Adrenal gland (tissue), 12 donors: Measurements from ENCODE around the gene FANCI. TPM values are rescaled to one million over a fixed set of nuclear protein-coding genes. Genes with fewer than 3 reads are reported as not detected.
A peak's percentile ranks its signal among the peaks of the same experiment; 100 is the strongest.

Experiments
- DNase-seq, 7 donors: peaks; one replicate each; pipeline ENCODE4 v3.0.0-alpha.2; 2019 to 2020
- H3K27ac ChIP-seq, 5 donors: fragments of 200-600 bp; sonication (generic) in 4 of 5; 1 replicate in 3 of 5; 2 replicates in 2 of 5; pipeline versions ENCODE4 v1.5.1 to v1.8.0; 2016 to 2020; ENCODE audit warnings: mild to moderate bottlenecking in 1 of 5
- H3K27me3 ChIP-seq: fragments of 200-600 bp; 2 replicates; pipeline ENCODE4 v1.8.0; 2021
- H3K36me3 ChIP-seq, 2 donors: fragments of 200-600 bp; replicated peaks in 1 of 2; 1 replicate in 1 of 2; 2 replicates in 1 of 2; pipeline versions ENCODE4 v1.5.1 to v1.8.0; 2018 to 2022
- H3K4me1 ChIP-seq, 2 donors: fragments of 200-600 bp; replicated peaks in 1 of 2; 1 replicate in 1 of 2; 2 replicates in 1 of 2; pipeline versions ENCODE4 v1.5.1 to v1.8.0; 2018 to 2021
- H3K4me3 ChIP-seq, 4 donors: fragments of 200-600 bp; sonication (generic) in 3 of 4; one replicate each; pipeline ENCODE4 v1.5.1; 2016 to 2018
- H3K9me3 ChIP-seq, 3 donors: fragments of 200-600 bp; sonication (generic) in 1 of 3; replicated peaks in 1 of 3; 1 replicate in 2 of 3; 2 replicates in 1 of 3; pipeline versions ENCODE4 v1.5.1 to v1.8.0; 2016 to 2021
- CTCF ChIP-seq, 6 experiments: fragments of 450-650 bp in 4 of 6; fragments of 200-600 bp in 2 of 6; sonication (generic) in 1 of 6; IDR thresholded peaks; 1 replicate in 5 of 6; 2 replicates in 1 of 6; pipeline versions ENCODE4 v1.5.1 to v1.8.0; 2016 to 2021; ENCODE audit warnings: antibody characterized with exemption in 6 of 6, mild to moderate bottlenecking in 2 of 6, moderate library complexity in 1 of 6
- POLR2A ChIP-seq, 2 donors: fragments of 450-650 bp; IDR thresholded peaks; one replicate each; pipeline ENCODE4 v1.6.1; 2017; ENCODE audit warnings: antibody characterized with exemption in 2 of 2, mild to moderate bottlenecking in 2 of 2, moderate library complexity in 1 of 2
- WGBS, 4 donors: extraction: QIAGEN DNeasy Blood & Tissue Kit in 2 of 4; methylation state at CpG; one replicate each; pipeline versions ENCODE4 v1.1.5 to v1.1.7; 2013 to 2017; 5-methylcytosine and 5-hydroxymethylcytosine counted together
- intact Hi-C, 2 donors: fragments of 100-400 bp; cut with DNase I; formaldehyde crosslinking; loops; one replicate each; pipeline versions ENCODE4 v1.14.1 to v1.15.0; 2022 to 2023
- polyA plus RNA-seq, 3 donors: library from polyadenylated mRNA; stranded (reverse); fragments of 200-250 nt in 2 of 3; fragments of 350-450 nt in 1 of 3; fragmentation: Illumina TruSeq in 1 of 3; extraction: RNeasy Lipid Tissue Mini Kit (QIAGEN cat#74804) in 1 of 3; gene quantifications; one replicate each; pipeline ENCODE4 v1.2.3, GENCODE V29; 2013 to 2014
- total RNA-seq, 9 donors: library from RNA; depleted of rRNA in 4 of 9; stranded (reverse); fragments of >200 nt in 4 of 9; fragments of 120-200 nt in 1 of 9; fragmentation: NEBNext Ultra II Directional in 1 of 9; extraction: Animal tissue kit (Norgen Biotek cat#: 25700) in 1 of 9; gene quantifications; one replicate each; pipeline versions ENCODE4 v1.1.0 to v1.2.4, GENCODE V29; 2013 to 2023
- donor health status: healthy with polysubstance abuse.
- donor health status: Bipolar disorder and iron deficiency.
- donor health status: DM: yes; HTN: yes; CAD: no.
- donor health status: DM: no; HTN: no; CAD: no.
- donor health status: DM: no; HTN: no; CAD: no.
- donor health status: DM: yes; HTN: yes; CAD: no.

The FANCI gene
- total and polyA plus RNA-seq, 12 donors, result 1.5 to 23.5 (median 4.5) TPM

- intact Hi-C loops, result no loop called here
- H3K27ac ChIP-seq, result no peak overlapping the region
- peaks cover 0 to 2% of the 10 kb centered on the region in 2 donors for H3K4me1 ChIP-seq
- TF ChIP-seq POLR2A (IDR thresholded peaks at IDR 0.05) (no peak), CTCF (IDR thresholded peaks at IDR 0.05) (no peak)
- DNase-seq, result no peak
- H3K9me3 ChIP-seq, result no peaks in the 10 kb centered on the region
- WGBS, 4 donors, result 78 to 100% (median 85%) methylated on average over 1 to 6 of the region's 6 CpGs
- H3K4me3 ChIP-seq, result no peak overlapping the region
- H3K27me3 ChIP-seq, result no peaks in the 10 kb centered on the region
- peaks cover 0 to 100% of the 10 kb centered on the region in 2 donors for H3K36me3 ChIP-seq
Measured at GRCh38 chr15:89323825-89324224, 80.0 kb downstream of the FANCI start.

GRCh38 chr15:89325039-89325803 is 81.4 kb downstream of the FANCI start:
- H3K9me3 ChIP-seq, result no peaks in the 10 kb centered on the region
- H3K4me1 ChIP-seq, result peaks cover 0 to 12% of the 10 kb centered on the region in 2 donors
- no peak overlapping the region for H3K27ac ChIP-seq
- no peak overlapping the region for H3K4me3 ChIP-seq
- 84 to 97% (median 95%) methylated on average over 7 to 11 of the region's 11 CpGs for WGBS, 4 donors
- TF ChIP-seq POLR2A (IDR thresholded peaks at IDR 0.05) (no peak), CTCF (IDR thresholded peaks at IDR 0.05) (no peak)
- H3K36me3 ChIP-seq, result peaks cover 0 to 100% of the 10 kb centered on the region in 2 donors
- DNase-seq, result peak in 1 of 7 donors; percentile 46
- intact Hi-C loops, result no loop called here
- no peaks in the 10 kb centered on the region for H3K27me3 ChIP-seq

GRCh38 chr15:89326316-89326715 is 82.5 kb downstream of the FANCI start:
- intact Hi-C loops, result no loop called here
- Histone ChIP-seq H3K27me3 (no peaks in the 10 kb centered on the region), H3K4me3 (no peak overlapping the region), H3K27ac (no peak overlapping the region), H3K36me3 (peaks cover 0 to 99% of the 10 kb centered on the region in 2 donors), H3K4me1 (peaks cover 0 to 20% of the 10 kb centered on the region in 2 donors), H3K9me3 (no peaks in the 10 kb centered on the region)
- WGBS, 4 donors, result 60 to 95% (median 85%) methylated on average over 1 to 6 of the region's 6 CpGs
- no peak for TF ChIP-seq POLR2A (IDR thresholded peaks at IDR 0.05)
- no peak for TF ChIP-seq CTCF (IDR thresholded peaks at IDR 0.05)
- peak in 1 of 7 donors; percentile 39 for DNase-seq

GRCh38 chr15:89327113-89327512 is 83.3 kb downstream of the FANCI start:
- H3K36me3 ChIP-seq, result peaks cover 0 to 98% of the 10 kb centered on the region in 2 donors

More at GRCh38 chr15:89327113-89327512, 83.3 kb downstream of the FANCI start:
- Histone ChIP-seq H3K4me1 (peaks cover 0 to 28% of the 10 kb centered on the region in 2 donors), H3K27ac (no peak overlapping the region), H3K4me3 (no peak overlapping the region), H3K27me3 (no peaks in the 10 kb centered on the region), H3K9me3 (no peaks in the 10 kb centered on the region)
- intact Hi-C loops, result no loop called here
- 91 to 100% (median 96%) methylated on average over 6 of the region's 6 CpGs for WGBS, 4 donors
- DNase-seq, result peak in 1 of 7 donors; percentile 47
- TF ChIP-seq CTCF (IDR thresholded peaks at IDR 0.05) (no peak), POLR2A (IDR thresholded peaks at IDR 0.05) (no peak)
